Smooth muscle cell of the brain vasculature (primary cell): ENCODE measurements around the gene HPCAL1.
"Not testable (repeated sequence)": the region's sequence is repeated elsewhere in the genome, so short reads cannot be mapped to it uniquely, and the experiment has no call there.

Experiments
- DNase-seq: peaks from one replicate; pipeline ENCODE4 v3.0.0-alpha.2; 2012; ENCODE audit warnings: low read depth, low spot score

Gene HPCAL1

GRCh38 chr2:10302479-10303180 is at the start of gene HPCAL1:
Gene HPCAL1, plus strand, starts transcription at chr2:10302904. Its CDS starts 116,854 bp downstream, at chr2:10419758.
- no peak for DNase-seq

GRCh38 chr2:10253596-10254372 is 48.9 kb upstream of the HPCAL1 start:
- DNase-seq, result no peak

GRCh38 chr2:10254373-10255188 is 48.1 kb upstream of the HPCAL1 start:
- DNase-seq, result no peak

GRCh38 chr2:10255189-10256030 is 47.3 kb upstream of the HPCAL1 start:
- no peak for DNase-seq

- no peak for DNase-seq
Observed at GRCh38 chr2:10256031-10256514, 46.6 kb upstream of the HPCAL1 start.

GRCh38 chr2:10256515-10257031 is 46.1 kb upstream of the HPCAL1 start:
- DNase-seq, result no peak

GRCh38 chr2:10257036-10257435 is 45.7 kb upstream of the HPCAL1 start:
- DNase-seq, result no peak

- no peak for DNase-seq
Observed at GRCh38 chr2:10257500-10258147, 45.1 kb upstream of the HPCAL1 start.

- DNase-seq, result no peak
Observed at GRCh38 chr2:10258326-10258725, 44.4 kb upstream of the HPCAL1 start.

- no peak for DNase-seq
Observed at GRCh38 chr2:10258726-10259125, 44.0 kb upstream of the HPCAL1 start.

- DNase-seq, result no peak
Observed at GRCh38 chr2:10260130-10260529, 42.6 kb upstream of the HPCAL1 start.

- not testable (repeated sequence) for DNase-seq
Observed at GRCh38 chr2:10263526-10263925, 39.2 kb upstream of the HPCAL1 start.

GRCh38 chr2:10264506-10265328 is 38.0 kb upstream of the HPCAL1 start:
- DNase-seq, result no peak

- DNase-seq, result no peak
Observed at GRCh38 chr2:10265329-10266132, 37.2 kb upstream of the HPCAL1 start.

- DNase-seq, result no peak
Observed at GRCh38 chr2:10266133-10266620, 36.5 kb upstream of the HPCAL1 start.

- no peak for DNase-seq
Observed at GRCh38 chr2:10267036-10267435, 35.7 kb upstream of the HPCAL1 start.

GRCh38 chr2:10267551-10268465 is 34.9 kb upstream of the HPCAL1 start:
- DNase-seq, result no peak
